Transverse colon (tissue), 4 donors: ENCODE results near the gene PARP6. TPM values are rescaled to one million over a fixed set of nuclear protein-coding genes. Genes with fewer than 3 reads are reported as not detected.

ENCODE experiments used
- DNase-seq: peaks from one replicate; pipeline ENCODE4 v3.0.0-alpha.2; 2019
- H3K27ac ChIP-seq, 4 donors: fragments of 200-600 bp; sonication (generic); 2 replicates each; pipeline ENCODE4 v1.5.1; 2016 to 2018; ENCODE audit warnings: inconsistent platforms in 4 of 4
- H3K27me3 ChIP-seq: fragments of 200-600 bp; sonication (generic); 2 replicates; pipeline ENCODE4 v1.5.1; 2017; ENCODE audit warnings: inconsistent platforms
- H3K36me3 ChIP-seq, 4 donors: fragments of 200-600 bp; sonication (generic); 2 replicates each; pipeline ENCODE4 v1.5.1; 2017 to 2019; ENCODE audit warnings: inconsistent platforms in 4 of 4
- H3K4me1 ChIP-seq, 4 donors: fragments of 200-600 bp; sonication (generic); 2 replicates each; pipeline ENCODE4 v1.5.1; 2017 to 2020; ENCODE audit warnings: inconsistent platforms in 4 of 4
- H3K4me3 ChIP-seq, 4 donors: fragments of 200-600 bp; sonication (generic); 1 replicate in 1 of 4; 2 replicates in 3 of 4; pipeline versions ENCODE4 v1.5.1 to v1.6.1; 2017 to 2019; ENCODE audit warnings: inconsistent platforms in 4 of 4
- H3K9me3 ChIP-seq, 2 donors: fragments of 200-600 bp; sonication (generic); 2 replicates each; pipeline ENCODE4 v1.5.1; 2017 to 2019; ENCODE audit warnings: inconsistent platforms in 2 of 2
- CTCF ChIP-seq, 5 experiments: fragments of 200-600 bp in 3 of 5; fragments of 450-650 bp in 2 of 5; sonication (generic) in 3 of 5; IDR thresholded peaks; 1 replicate in 2 of 5; 2 replicates in 3 of 5; pipeline ENCODE4 v1.5.1; 2016 to 2017; ENCODE audit warnings: antibody characterized with exemption in 5 of 5, inconsistent platforms in 3 of 5, mild to moderate bottlenecking in 2 of 5, moderate library complexity in 1 of 5
- EP300 ChIP-seq: sonication (generic); formaldehyde crosslinking; IDR thresholded peaks from one replicate; pipeline ENCODE4 v1.6.1; 2017; ENCODE audit warnings: antibody characterized with exemption, low read depth
- POLR2A ChIP-seq: fragments of 450-650 bp; IDR thresholded peaks from one replicate; pipeline ENCODE4 v1.6.1; 2016; ENCODE audit warnings: antibody characterized with exemption, mild to moderate bottlenecking, moderate library complexity
- POLR2AphosphoS5 ChIP-seq, 3 donors: sonication (generic); formaldehyde crosslinking; IDR thresholded peaks; one replicate each; pipeline ENCODE4 v1.6.1; 2016; ENCODE audit warnings: antibody characterized with exemption in 3 of 3
- WGBS, 2 donors: methylation state at CpG; one replicate each; pipeline ENCODE4 v1.1.5; 2018; ENCODE audit warnings: low coverage in 1 of 2; 5-methylcytosine and 5-hydroxymethylcytosine counted together
- in situ Hi-C, 4 donors: fragments of 200-750 bp; cut with MboI; loops; one replicate each; pipeline versions ENCODE4 v1.15.0 to v1.15.1; 2017; ENCODE audit warnings: low sequenced_read_pairs in 3 of 4, low pct_ligation_motif_present in 1 of 4, low pct_unique_long_range_greater_than_20kb in 1 of 4
- intact Hi-C: fragments of 100-400 bp; cut with DNase I; formaldehyde crosslinking; loops from one replicate; pipeline ENCODE4 v1.15.1; 2023; ENCODE audit warnings: low total_unique reads
- total RNA-seq, 4 donors: library from RNA; depleted of rRNA; stranded (reverse); fragments of >200 nt; gene quantifications; one replicate each; pipeline ENCODE4 v1.1.0, GENCODE V29; 2016

The PARP6 gene
- total RNA-seq, 4 donors from 2014 or later = 44.1 to 152 (median 57.9) TPM

DNA sequence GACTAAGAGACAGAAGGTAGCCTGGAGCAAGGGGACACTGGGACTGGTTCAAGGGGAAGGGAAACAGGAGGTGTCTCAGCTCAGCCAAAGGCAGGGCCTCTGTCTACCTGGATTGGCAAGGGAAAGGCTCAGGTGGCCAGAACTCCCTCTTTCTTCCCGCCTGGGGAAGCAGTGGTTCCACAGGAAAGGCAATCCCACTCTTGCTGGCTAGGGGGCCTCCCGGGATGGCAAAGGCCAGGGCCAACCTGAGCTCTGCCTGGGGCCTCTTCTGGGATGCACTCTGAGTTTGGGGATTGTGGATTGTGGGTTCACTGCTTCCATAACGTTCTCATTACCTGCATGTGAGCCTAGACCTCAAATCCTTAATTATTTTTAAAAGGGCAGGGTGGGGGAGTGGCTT, 13.0 kb upstream of the PARP6 start:
- WGBS, 2 donors = 60 to 63% methylated on average over 1 to 3 of the region's 3 CpGs
- in situ Hi-C loops = no loop called here

GRCh38 chr15:72284781-72285180, 12.4 kb upstream of the PARP6 start:
- no peak for DNase-seq
- H3K4me3 ChIP-seq = no peak overlapping the region
- H3K36me3 ChIP-seq = no peaks in the 10 kb centered on the region
- TF ChIP-seq POLR2AphosphoS5 (IDR thresholded peaks at IDR 0.05) (no peak), POLR2A (no peak), EP300 (no peak), CTCF (IDR thresholded peaks at IDR 0.05) (no peak)
- no peaks in the 10 kb centered on the region for H3K9me3 ChIP-seq
- no peak overlapping the region for H3K27ac ChIP-seq
- H3K27me3 ChIP-seq = no peaks in the 10 kb centered on the region
- in situ Hi-C loops = no loop called here
- intact Hi-C loops = no loop called here
- no peaks in the 10 kb centered on the region for H3K4me1 ChIP-seq
- WGBS, 2 donors = 83 to 93% methylated on average over 1 of the region's 1 CpG

More for the DNA sequence above, 13.0 kb upstream of the PARP6 start:
- Histone ChIP-seq H3K27ac (no peak overlapping the region), H3K9me3 (no peaks in the 10 kb centered on the region), H3K27me3 (no peaks in the 10 kb centered on the region), H3K4me3 (no peak overlapping the region), H3K36me3 (no peaks in the 10 kb centered on the region), H3K4me1 (no peaks in the 10 kb centered on the region)
- no peak for TF ChIP-seq POLR2AphosphoS5 (IDR thresholded peaks at IDR 0.05)
- TF ChIP-seq POLR2A = no peak
- no peak for TF ChIP-seq EP300
- no peak for TF ChIP-seq CTCF (IDR thresholded peaks at IDR 0.05)
- no peak for DNase-seq
- intact Hi-C loops = no loop called here

- H3K4me1 ChIP-seq = no peaks in the 10 kb centered on the region
- H3K36me3 ChIP-seq = no peaks in the 10 kb centered on the region
- intact Hi-C loops (no loop called here), in situ Hi-C loops (no loop called here)
- no peak for TF ChIP-seq POLR2AphosphoS5 (IDR thresholded peaks at IDR 0.05)
- TF ChIP-seq POLR2A = no peak
- TF ChIP-seq CTCF (IDR thresholded peaks at IDR 0.05) = no peak
- TF ChIP-seq EP300 = no peak
- no peak overlapping the region for H3K27ac ChIP-seq
- 72% methylated on average over 3 of the region's 3 CpGs; no CpG with 5 or more reads in 1 of the 2 donors for WGBS, 2 donors
- H3K4me3 ChIP-seq = no peak overlapping the region
- no peaks in the 10 kb centered on the region for H3K9me3 ChIP-seq
- H3K27me3 ChIP-seq = no peaks in the 10 kb centered on the region
- no peak for DNase-seq
Observed at GRCh38 chr15:72281713-72282112, 9.4 kb upstream of the PARP6 start.

DNA sequence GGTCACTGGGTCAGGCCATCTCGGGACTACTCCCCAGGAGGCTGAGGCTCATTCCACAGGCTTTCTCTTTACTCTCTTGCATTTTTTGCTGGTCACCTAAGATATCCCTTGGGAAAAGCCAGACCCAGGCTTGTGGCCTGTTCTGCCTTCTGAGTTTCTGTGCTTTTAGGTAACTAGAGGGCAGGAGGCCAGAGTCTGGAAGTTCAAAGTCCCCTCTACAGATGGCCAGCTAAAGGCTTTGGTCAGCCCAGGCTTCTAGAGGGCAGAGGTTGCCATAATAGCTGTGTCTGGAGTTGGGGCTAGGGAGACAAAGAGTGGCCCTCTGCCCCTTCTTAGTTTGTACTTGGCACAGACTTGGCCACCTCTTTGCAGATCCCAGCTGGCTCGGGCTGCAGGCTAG, 8.4 kb upstream of the PARP6 start:
- no peaks in the 10 kb centered on the region for H3K27me3 ChIP-seq
- no peak for DNase-seq
- in situ Hi-C loops (no loop called here), intact Hi-C loops (no loop called here)
- H3K9me3 ChIP-seq = no peaks in the 10 kb centered on the region
- 78 to 80% methylated on average over 1 to 2 of the region's 2 CpGs for WGBS, 2 donors
- no peak overlapping the region for H3K27ac ChIP-seq
- TF ChIP-seq EP300 (no peak), CTCF (IDR thresholded peaks at IDR 0.05) (no peak)
- H3K4me3 ChIP-seq = no peak overlapping the region
- H3K4me1 ChIP-seq = no peaks in the 10 kb centered on the region
- no peaks in the 10 kb centered on the region for H3K36me3 ChIP-seq
